Caco-2 (cell line): ENCODE measurements around the gene PHF21A. TPM values are rescaled to one million over a fixed set of nuclear protein-coding genes. Genes with fewer than 3 reads are reported as not detected.

ENCODE experiments used
- BruUV-seq: library from RNA; stranded (reverse); fragments of 400-500 nt; replicated peaks from 2 replicates; lab custom pipeline; 2021; lab: Mats Ljungman, UMichigan
- CTCF ChIA-PET: fragments of 300-600 bp; sonication (Branson Sonifier 250); formaldehyde crosslinking; loops from one replicate; lab custom pipeline; 2022; ENCODE audit warnings: antibody characterized with exemption; lab: Charles Lee
- POLR2A ChIA-PET: fragments of 300-600 bp; sonication (Branson Sonifier 250); formaldehyde crosslinking; loops from one replicate; lab custom pipeline; 2022; ENCODE audit warnings: antibody characterized with exemption; lab: Charles Lee
- DNase-seq, 2 experiments: peaks; one replicate each; pipeline versions ENCODE4 v3.0.0 to v3.0.0-alpha.2; 2020 to 2022
- H3K27me3 ChIP-seq: replicated peaks from 2 replicates; pipeline ENCODE4 v1.6.0; 2011; ENCODE audit warnings: low read length; ENCODE audit not compliant: control insufficient read depth, insufficient read depth
- H3K36me3 ChIP-seq: 2 replicates; pipeline ENCODE4 v1.5.1; 2011; ENCODE audit warnings: low read length; ENCODE audit not compliant: control insufficient read depth, insufficient read depth
- H3K4me1 ChIP-seq: fragments of 250-450 bp; sonication (Bioruptor Pico); 2 replicates; pipeline ENCODE4 v1.5.1; 2020; ENCODE audit warnings: mild to moderate bottlenecking
- H3K4me3 ChIP-seq: 2 replicates; pipeline ENCODE4 v1.5.1; 2011; ENCODE audit warnings: low read depth, mild to moderate bottlenecking, control low read depth, low read length
- H3K9me3 ChIP-seq: fragments of 250-450 bp; sonication (Bioruptor Pico); 2 replicates; pipeline ENCODE4 v1.5.1; 2020; ENCODE audit warnings: mild to moderate bottlenecking, moderate library complexity
- H3K27ac Mint-ChIP-seq: one replicate; pipeline ENCODE4 v1.8.0; 2022; ENCODE audit warnings: mixed read lengths; ENCODE audit not compliant: unreplicated experiment
- H3K27me3 Mint-ChIP-seq: one replicate; pipeline ENCODE4 v1.8.0; 2022; ENCODE audit warnings: mixed read lengths; ENCODE audit not compliant: insufficient read depth, unreplicated experiment
- H3K36me3 Mint-ChIP-seq: one replicate; pipeline ENCODE4 v1.8.0; 2022; ENCODE audit warnings: mild to moderate bottlenecking, mixed read lengths; ENCODE audit not compliant: insufficient read depth, unreplicated experiment
- H3K4me1 Mint-ChIP-seq: one replicate; pipeline ENCODE4 v1.8.0; 2022; ENCODE audit warnings: low read depth, mixed read lengths; ENCODE audit not compliant: unreplicated experiment
- H3K4me3 Mint-ChIP-seq: one replicate; pipeline ENCODE4 v1.8.0; 2022; ENCODE audit warnings: mild to moderate bottlenecking, moderate library complexity, mixed read lengths; ENCODE audit not compliant: unreplicated experiment
- H3K9me3 Mint-ChIP-seq: one replicate; pipeline ENCODE4 v1.8.0; 2022; ENCODE audit warnings: mixed read lengths; ENCODE audit not compliant: unreplicated experiment
- CTCF ChIP-seq, 2 experiments: fragments of 200-600 bp in 1 of 2; IDR thresholded peaks; 1 replicate in 1 of 2; 2 replicates in 1 of 2; pipeline versions ENCODE4 v1.5.1 to v1.8.0; 2011 to 2022; ENCODE audit warnings: antibody characterized with exemption in 1 of 2, control low read depth in 1 of 2, inconsistent platforms in 1 of 2, low read depth in 1 of 2, low read length in 1 of 2, mild to moderate bottlenecking in 1 of 2, moderate library complexity in 1 of 2; ENCODE audit not compliant: insufficient read depth in 1 of 2, severe bottlenecking in 1 of 2, unreplicated experiment in 1 of 2
- intact Hi-C: fragments of 100-400 bp; cut with micrococcal nuclease; formaldehyde crosslinking; loops from one replicate; pipeline ENCODE4 v1.10.0; 2022; ENCODE audit not compliant: unreplicated experiment
- total RNA-seq: library from RNA; stranded (reverse); gene quantifications from 2 replicates; pipeline ENCODE4 v1.2.3, GENCODE V29; 2022

Gene PHF21A
- total RNA-seq, 1 experiment from 2014 or later = 20.0 TPM

GRCh38 chr11:46105134-46105628 is 16.1 kb downstream of the PHF21A start:
- no peaks in the 10 kb centered on the region for H3K27me3 ChIP-seq
- H3K4me3 ChIP-seq = no peak overlapping the region
- no peak for TF ChIP-seq CTCF (IDR thresholded peaks at IDR 0.05; ENCODE audit: insufficient read depth in 1 of 2, low read depth in 1 of 2, low read length in 1 of 2, severe bottlenecking in 1 of 2, unreplicated experiment in 1 of 2)
- H3K9me3 ChIP-seq = no peaks in the 10 kb centered on the region
- Mint-ChIP-seq H3K36me3 (no peaks in the 10 kb centered on the region), H3K4me1 (no peaks in the 10 kb centered on the region), H3K27ac (no peak overlapping the region), H3K9me3 (no peaks in the 10 kb centered on the region), H3K27me3 (no peaks in the 10 kb centered on the region), H3K4me3 (no peak overlapping the region)
- no peak for DNase-seq
- no TSS peak for BruUV-seq
- POLR2A ChIA-PET = no interaction called here
- H3K4me1 ChIP-seq = no peaks in the 10 kb centered on the region
- CTCF ChIA-PET = no interaction called here
- H3K36me3 ChIP-seq = no peaks in the 10 kb centered on the region
- intact Hi-C loops = no loop called here

GRCh38 chr11:46102843-46103242 is 18.4 kb downstream of the PHF21A start:
- TF ChIP-seq CTCF (IDR thresholded peaks at IDR 0.05; ENCODE audit: insufficient read depth in 1 of 2, low read depth in 1 of 2, low read length in 1 of 2, severe bottlenecking in 1 of 2, unreplicated experiment in 1 of 2) = no peak
- H3K27ac Mint-ChIP-seq = no peak overlapping the region
- POLR2A ChIA-PET = interaction anchor here (0.5 kb wide), 1 partner anchor 258 kb away, joined by 3 read pairs; no protein-coding TSS in a partner anchor
- no peak for DNase-seq
- Histone ChIP-seq H3K4me1 (no peaks in the 10 kb centered on the region), H3K9me3 (no peaks in the 10 kb centered on the region), H3K4me3 (no peak overlapping the region), H3K27me3 (no peaks in the 10 kb centered on the region), H3K36me3 (no peaks in the 10 kb centered on the region)
- CTCF ChIA-PET = no interaction called here
- no peaks in the 10 kb centered on the region for H3K36me3 Mint-ChIP-seq
- BruUV-seq = no TSS peak
- H3K27me3 Mint-ChIP-seq = no peaks in the 10 kb centered on the region
- H3K4me3 Mint-ChIP-seq = no peak overlapping the region
- H3K4me1 Mint-ChIP-seq = no peaks in the 10 kb centered on the region
- intact Hi-C loops = no loop called here
- H3K9me3 Mint-ChIP-seq = no peaks in the 10 kb centered on the region

GRCh38 chr11:46100670-46101069 is 20.6 kb downstream of the PHF21A start:
- Histone ChIP-seq H3K4me1 (no peaks in the 10 kb centered on the region), H3K36me3 (no peaks in the 10 kb centered on the region), H3K27me3 (no peaks in the 10 kb centered on the region), H3K4me3 (no peak overlapping the region), H3K9me3 (no peaks in the 10 kb centered on the region)
- Mint-ChIP-seq H3K4me3 (no peak overlapping the region), H3K36me3 (no peaks in the 10 kb centered on the region), H3K9me3 (peaks cover 10% of the 10 kb centered on the region), H3K4me1 (no peaks in the 10 kb centered on the region), H3K27ac (no peak overlapping the region), H3K27me3 (no peaks in the 10 kb centered on the region)
- BruUV-seq = no TSS peak
- POLR2A ChIA-PET = no interaction called here
- TF ChIP-seq CTCF (IDR thresholded peaks at IDR 0.05; ENCODE audit: insufficient read depth in 1 of 2, low read depth in 1 of 2, low read length in 1 of 2, severe bottlenecking in 1 of 2, unreplicated experiment in 1 of 2) = no peak
- CTCF ChIA-PET = no interaction called here
- intact Hi-C loops = no loop called here
- DNase-seq = no peak
